OCI-LY1 (cell line): Measurements from ENCODE around the gene ZFP57.

Experiments
- CTCF ChIP-seq: fragments of 200-600 bp; sonication (generic), shearing (Covaris generic); IDR thresholded peaks from 2 replicates; pipeline ENCODE4 v1.5.1; 2017; ENCODE audit warnings: mild to moderate bottlenecking, antibody characterized with exemption, low read length, moderate library complexity, mixed read lengths
- EZH2 ChIP-seq: fragments of 200-600 bp; sonication (generic), shearing (Covaris generic); IDR thresholded peaks from 2 replicates; pipeline ENCODE4 v1.8.0; 2017; ENCODE audit warnings: borderline replicate concordance, mixed run types, mild to moderate bottlenecking, antibody characterized with exemption, low read length, moderate library complexity, mixed read lengths

GRCh38 chr6:29627755-29628418 is 53.1 kb downstream of the ZFP57 start:
- TF ChIP-seq CTCF = no peak
- no peak for TF ChIP-seq EZH2
